Kasumi-1 (cell line): Measurements from ENCODE around the gene AMACR.

Experiments used
- DNase-seq, 2 experiments: peaks; one replicate each; lab custom pipeline; 2025; lab: John Stamatoyannopoulos, UW

The AMACR gene

DNA sequence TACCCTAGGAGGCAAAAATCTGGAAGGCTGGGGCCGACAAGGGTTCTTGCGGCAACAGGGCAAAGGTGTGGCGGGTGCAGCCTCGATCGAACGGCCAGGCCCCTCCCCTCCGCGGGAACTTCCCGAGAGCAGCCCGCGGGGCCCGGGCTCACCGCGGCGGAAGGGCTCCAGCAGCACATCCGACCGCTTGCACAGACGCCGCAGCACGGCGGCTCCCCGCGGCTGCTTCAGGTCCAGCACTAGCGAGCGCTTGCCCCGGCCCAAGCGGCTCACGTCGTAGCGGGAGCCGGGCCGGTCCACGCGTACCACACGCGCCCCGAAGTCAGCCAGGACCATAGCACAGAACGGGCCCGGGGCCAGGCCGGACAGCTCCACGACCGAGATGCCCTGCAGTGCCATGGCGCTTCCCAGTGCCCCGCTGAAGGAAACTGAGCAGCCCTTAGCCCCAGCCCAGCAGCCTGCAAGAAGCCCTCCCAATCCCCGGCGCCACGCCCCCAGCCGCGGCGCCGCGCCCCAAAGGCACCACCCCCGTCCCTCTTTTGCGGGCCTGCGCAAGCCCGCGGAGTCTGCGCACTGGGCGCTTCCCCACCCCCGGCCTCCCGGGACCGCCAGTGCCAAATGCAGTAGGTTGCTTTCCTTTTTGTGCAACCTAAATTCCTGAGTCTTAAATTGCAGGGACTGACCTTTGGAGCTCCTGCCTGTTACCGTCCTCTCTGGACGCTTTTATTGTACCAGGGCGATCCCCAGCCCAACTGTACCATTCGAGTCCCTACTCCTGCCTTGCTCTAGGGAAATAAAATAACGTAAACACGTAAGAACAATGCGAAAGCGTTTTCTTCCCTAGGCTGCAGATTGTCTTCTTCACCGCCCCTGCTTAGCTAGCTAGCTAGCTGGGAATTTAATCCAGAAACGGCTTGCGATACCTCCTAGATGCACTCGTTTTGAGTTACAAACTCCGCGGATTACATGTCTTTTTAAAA lies at the start of gene AMACR:
TSS of gene AMACR (minus strand) at position 430 of the 980 bp plus-strand sequence. CDS start at position 399, 31 bp downstream.
- DNase-seq: peak; percentile 88 to 89

DNA sequence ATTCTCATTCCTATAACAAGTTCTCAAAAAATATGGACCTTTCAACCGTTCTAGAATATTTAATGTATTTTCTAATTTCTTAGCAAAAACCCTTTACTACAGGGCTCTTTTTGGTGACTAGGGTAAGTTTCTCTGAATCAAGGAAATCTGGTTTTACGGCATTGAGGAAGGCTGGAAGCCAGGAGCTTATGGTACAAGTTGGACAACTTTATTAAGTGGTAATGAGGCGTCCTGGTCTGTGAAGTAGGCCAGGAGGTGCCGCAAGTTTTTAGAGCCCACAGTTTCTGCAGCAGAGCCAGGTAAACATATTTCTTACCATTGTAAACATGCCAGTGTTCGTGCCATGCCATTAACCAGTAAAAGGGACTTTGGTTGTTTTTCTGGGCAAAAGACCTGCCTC lies 49.7 kb upstream of the AMACR start:
- no peak for DNase-seq

DNA sequence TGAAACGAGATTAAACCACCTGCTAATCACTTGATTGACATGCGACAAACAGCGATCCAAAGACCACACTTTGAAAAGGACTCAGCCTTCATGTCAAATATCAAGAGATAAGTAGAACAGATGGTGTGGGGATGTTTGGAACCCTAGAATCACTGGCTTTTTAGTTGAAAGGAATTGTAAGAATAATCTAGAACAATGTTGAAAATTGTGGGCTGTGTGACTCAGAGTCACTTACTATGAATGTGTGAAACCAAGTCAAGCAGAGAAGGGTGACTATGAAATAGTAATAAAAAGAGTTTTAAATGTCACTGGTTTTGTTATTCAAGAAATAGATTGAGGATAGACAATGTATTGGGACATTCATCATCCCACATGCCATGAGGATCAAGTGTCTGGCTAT lies 49.3 kb upstream of the AMACR start:
- DNase-seq: no peak

DNA sequence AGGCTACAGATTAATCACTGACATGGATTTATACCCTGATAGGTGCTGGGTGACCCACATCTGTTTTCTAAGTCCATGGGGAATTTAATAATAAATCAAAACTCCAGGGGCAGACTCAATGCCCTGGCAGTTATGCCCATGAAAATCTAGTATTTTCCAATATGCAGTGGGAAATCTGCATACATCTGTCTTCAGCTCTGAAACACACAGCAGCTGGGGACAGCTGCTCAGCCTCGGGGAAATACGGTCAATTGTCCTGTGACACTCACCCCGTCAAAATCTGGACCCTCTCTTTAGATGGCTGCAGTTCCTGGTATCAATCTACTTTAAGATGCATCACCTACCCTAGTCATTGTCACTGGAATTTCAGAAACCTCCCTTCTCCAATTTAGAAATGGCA lies 47.8 kb upstream of the AMACR start:
- DNase-seq: no peak

DNA sequence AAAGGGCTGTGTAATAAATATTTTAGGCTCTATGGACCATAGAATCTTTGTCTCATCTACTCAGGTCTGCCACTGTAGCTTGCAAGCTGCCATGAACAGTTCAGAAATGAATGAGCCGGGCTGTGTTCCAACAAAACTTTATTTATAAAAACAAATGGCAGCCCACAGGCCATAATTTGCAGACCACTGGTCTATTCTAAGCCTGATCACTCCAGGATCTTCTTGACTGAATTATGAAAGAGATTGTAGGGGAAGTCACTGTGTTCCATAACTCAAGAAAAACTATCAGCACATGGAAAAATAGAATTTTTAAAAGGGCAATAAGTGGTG lies 46.5 kb upstream of the AMACR start:
- no peak for DNase-seq

DNA sequence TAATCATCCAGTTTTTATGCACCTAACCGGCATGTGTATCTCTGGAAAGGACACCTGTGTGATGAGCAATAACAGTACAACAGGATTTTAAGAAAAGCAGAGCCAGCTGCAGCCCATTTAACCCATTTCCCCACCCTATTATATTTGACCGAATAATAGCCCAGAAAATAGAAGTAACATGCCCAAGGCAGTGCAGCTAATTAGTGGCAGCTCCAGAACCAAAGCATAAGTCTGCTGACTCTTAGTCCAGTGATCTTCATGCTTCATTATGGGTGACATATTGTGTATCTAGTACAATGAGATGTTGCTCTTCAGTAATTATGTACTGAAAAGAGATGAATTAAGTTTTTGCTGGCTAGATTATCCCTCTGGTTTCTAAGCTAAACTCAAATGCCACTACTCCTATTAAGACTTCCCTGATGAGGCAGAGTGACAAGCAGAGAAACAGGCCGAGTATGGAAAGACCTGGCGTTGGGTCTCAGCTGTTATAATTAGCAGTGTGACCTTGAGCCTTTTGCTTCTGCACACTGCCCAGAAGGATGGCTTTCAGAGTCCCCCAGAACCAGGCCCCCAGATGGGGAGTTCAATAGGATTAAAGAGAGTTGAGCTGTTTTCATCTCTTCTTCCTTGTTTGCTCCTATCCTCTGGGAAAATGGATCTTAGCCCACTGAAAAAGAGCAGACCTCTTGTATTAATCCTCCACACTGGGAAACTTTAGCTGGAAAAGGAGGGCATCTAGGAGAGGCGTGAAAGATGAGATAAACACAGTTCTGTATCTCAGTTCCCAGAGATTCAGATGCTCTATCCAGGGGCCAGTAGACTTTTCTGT lies 45.9 kb upstream of the AMACR start:
- no peak for DNase-seq

DNA sequence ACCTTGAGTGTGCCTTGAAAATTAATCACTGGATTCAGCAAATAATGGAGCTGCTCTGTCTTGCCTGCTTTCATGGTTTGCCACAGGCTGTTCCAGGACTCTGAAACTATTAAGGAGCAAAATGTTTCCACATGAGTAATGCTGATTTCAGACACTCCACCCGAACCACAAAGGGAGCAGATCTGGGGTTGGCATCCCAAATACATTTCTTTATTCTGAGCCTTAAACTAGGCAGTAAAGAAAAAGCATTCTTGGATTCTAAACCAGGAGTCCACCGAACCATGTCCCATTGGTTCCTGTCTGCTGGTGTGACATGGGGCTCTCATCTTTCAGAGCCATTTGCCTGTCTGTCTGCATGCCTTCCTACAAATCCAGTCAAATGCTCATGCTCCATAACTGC lies 45.3 kb upstream of the AMACR start:
- DNase-seq: no peak

DNA sequence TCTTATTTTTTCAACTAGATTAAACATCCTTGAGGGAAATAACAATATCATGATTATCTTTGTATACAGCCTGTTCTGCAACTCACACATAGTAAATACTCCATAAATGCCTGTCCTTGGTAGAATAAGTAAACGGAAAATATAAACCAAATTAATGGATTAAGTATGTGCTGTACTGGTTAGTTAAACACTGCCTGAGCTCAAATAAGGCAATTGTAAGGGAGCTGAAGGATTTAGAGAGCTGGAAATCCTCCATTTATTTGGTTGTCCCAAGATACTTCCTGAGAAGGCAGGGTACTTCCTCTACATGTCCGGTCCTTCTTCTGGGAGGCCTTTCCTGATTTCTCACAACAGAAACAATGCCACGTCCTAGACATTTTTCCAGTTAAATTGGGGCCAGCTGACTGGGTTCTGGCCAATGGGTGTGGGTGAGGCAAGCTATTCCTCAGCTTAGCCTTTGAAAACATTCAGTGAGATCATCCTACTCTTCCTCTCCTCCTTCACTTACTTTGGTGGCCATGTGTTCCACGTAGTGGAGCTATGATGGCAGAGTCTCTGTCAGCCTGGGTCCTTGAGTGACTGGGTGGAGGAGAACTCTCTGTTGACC lies 43.6 kb upstream of the AMACR start:
- no peak for DNase-seq

DNA sequence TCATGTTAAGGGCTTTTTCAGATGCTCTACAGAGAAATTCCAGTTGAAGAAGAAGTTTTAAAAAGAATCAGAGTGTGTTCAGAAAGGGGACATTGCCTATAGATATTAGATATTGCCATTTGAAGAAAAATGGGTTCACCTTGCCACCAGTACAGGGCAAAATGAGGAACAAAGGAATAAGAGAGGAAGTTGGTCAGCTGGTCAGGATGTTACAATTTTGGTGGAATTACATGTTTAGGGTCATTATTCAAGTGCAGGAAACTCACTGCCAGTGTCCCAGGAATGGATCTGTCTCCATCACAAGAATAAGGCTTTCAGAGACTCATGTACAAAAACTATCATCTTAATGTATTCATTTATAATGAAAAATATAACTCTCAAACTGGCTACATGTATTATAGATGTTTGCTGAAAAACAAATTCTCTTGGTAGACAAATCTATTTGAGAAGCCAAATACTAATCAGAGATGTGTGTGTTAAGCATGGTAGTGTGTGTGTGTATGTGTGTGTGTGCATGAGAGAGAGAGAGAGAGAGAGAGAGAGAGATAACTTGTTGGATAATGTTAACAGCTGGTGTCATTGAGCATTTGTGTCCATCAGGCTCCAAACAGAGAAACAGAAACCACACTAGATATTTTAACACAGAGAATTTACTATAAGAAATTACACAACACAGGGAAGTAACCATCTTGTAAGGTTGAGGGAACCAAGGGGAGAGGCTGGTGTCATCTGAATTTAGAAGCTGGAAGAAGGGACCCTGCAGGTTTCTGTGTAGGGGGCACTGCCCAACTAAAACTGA lies 40.1 kb upstream of the AMACR start:
- DNase-seq: peak; percentile 6 to 17

DNA sequence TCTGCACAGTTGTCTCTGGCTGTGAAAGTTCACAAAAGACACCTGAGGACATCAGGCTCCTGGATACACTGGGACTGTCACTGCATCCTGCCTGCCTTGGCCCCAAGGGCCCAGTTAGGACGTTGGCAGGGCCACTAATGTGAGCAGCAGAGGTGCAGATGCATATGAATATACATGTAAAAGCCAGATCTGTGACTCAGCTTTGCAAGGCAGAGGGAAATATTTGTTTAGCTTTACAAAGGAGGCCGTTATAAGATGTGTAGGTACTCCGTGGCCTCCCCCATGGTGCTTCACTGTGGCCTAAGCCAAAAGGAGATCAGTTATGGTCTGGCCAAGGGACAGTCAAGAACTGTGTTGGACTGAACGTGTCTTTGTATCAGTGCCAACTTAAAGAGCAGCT lies 39.3 kb upstream of the AMACR start:
- no peak for DNase-seq

DNA sequence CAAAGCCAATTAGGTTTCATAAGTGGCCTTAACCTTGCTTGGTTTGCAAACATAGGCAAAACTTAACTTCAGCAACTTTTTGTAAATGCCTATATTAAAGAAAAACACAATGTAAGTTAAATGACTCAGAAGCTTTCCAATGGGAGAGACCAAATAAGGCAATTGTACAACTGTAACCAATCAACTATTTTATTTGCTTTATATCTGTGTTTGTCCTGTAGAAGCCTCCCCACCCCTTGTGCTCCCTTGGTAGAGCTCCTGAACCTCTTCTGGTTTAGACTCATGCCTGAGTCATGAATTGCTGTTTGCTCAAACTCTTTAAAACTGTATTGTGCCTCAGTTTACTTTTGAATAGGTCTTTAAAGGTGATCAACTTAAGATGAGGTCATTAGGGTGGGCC lies 38.1 kb upstream of the AMACR start:
- no peak for DNase-seq

DNA sequence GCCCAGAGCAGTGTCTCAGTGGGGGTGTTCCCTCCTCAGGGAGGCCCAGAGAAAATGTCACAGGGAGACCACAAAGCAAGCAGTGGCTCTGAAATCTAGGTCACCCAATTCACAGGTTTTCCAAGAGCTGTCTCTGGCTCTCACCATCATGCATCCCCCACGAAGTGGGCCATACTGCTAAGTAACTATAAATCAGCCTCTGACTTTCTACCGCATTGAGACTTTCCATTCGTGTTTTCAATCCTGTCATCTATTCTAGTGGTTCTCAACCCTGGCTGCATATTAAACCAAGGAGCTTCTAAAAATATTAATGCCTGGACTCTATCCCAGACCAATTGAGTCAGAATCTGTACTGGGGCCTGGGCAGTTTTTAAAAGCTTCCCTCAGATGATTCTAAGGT lies 37.2 kb upstream of the AMACR start:
- DNase-seq: no peak

DNA sequence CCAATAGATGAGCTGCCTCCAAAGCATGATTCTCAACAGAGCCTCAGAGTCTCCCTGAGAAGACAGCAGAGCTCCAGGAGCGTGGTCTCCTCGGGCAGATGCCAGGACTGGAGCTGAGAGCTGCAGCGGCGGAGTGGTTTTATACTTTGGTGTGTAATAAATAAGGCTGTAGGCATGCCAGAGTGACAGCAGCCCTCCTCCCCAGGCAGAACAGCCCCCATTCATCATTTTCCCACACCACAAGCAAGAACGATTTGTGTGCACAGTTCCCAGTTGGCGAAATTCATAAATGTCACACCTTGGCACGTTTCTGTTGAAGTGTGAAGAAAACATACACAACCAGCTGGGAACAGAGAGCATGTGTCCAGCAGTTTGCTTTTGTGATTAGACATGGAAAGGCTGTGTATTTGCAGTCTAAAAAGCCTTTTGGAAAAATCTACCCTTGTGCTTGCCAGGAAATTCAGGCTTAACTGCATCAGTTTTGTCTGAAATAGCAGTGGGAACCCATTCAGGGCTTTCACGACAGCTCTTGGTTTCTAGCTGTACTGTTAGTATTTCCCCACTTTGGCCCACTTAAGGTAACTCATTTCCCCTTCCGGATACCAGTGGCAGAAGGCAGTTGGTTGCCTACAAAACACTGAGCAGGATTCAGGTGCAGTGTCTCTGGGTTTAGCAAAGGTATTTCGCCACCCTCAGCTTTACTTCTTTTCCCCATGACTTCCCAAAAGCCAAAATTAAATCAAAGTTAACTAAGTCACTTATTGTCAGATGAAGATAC lies 35.4 kb upstream of the AMACR start, which contains the start of gene C1QTNF3:
TSS of gene C1QTNF3 (minus strand) at position 115 of the 778 bp plus-strand sequence. CDS start at position 27, 88 bp downstream.
- DNase-seq: no peak

DNA sequence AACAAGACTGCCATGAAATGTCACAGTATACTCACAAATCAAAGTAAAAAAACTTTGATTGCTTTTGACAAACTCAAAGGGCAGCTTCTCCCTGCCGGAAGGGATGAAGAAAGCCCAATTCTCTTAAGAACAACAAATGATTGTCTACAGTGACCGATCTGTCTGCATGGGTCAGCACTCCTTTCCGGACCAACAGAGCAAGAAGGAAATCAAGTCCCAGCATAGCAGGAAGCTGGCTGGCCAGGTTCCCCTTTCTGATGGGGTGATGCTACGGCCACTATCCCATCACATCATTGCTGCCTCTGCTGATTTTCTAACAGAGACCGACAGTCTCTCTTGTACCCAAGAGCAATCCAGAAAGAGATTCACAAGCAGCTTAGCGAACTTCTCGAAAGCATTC lies 34.5 kb upstream of the AMACR start:
- DNase-seq: no peak

DNA sequence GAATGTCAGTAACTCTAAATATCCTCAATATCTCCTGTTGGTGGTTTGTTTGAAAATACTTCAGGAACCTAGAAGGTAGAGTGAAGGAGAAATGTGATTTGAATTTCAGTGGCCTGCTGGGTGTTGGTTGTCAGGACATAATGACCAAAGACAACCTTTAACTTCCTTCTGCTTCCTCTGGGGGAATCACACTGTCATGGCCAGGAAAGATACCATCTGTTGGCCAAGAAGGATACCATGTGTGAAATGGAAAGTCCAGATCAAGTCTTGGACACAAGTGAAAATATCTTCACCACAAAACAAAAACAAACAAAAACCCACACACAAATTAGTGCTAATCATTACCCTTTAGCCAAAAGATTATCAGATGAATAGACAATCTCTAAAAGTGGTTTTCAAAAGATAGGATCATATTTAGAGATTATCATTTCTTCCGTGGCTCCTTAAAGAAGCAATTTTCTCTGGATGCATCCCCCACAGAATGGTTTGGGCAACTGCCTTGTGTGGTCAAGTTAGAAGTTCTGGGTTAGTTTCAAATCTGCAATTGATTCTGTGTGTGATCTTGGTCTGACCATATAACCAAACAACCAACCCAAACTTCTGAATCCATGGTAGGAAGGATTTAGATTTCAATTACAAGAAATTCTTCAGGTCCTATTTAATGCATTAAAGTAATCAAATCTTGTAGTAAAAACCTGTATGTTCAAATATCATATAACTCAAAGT lies 33.6 kb upstream of the AMACR start:
- DNase-seq: no peak

DNA sequence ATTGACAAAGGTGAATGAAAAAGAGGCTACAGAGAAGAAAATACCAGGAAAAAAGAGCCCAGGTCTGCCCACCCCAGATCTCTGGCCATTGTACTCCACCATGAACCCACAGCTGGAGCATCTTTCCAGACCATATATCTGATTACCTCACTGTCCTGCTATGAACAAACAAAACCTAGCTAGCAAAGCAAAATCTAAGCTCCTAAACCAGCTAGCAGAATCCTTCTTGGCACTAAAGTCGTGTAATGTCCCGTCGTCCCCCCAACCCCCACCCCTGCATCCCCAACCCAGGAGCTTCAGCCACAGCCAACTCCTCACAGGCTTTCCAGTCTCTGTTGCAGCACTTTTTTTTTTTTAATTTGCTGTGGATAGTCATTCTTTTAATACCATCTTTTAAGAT lies 32.6 kb upstream of the AMACR start:
- no peak for DNase-seq

DNA sequence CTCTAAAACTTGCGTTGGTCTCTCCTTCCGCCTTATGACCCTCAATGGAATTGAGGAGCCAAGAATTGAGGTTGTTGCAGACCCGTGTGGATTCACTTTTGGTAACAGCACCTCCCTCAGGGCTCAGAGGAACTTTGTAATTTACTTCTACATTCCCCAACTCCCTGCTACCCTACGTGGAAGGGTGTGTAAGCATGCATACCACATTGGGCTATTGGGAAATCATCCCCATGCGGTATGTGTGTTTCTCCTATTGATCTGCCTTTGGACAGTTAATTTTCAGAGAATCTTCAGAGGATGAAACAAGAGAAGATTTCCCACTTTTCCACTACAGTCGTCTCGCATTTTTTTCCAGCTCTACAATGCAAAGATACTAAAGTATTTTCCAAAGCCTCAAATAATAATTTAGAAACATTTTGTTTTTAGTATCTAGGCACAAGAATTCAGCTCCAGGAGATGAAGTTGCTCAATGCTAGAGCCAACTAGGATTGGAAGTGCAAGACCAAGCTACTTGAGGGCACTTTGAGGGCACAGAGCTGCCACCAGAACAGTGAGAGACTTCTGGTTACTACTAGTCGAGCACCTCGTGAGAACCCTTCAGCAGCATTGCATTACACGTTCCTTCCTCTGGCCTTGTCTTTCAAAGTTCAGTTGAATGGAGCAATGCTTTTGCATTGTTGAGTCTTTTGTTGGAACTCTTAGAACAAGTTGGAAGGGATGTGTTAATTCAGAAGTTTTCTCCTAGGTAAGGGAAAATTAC lies 31.7 kb upstream of the AMACR start:
- DNase-seq: no peak

DNA sequence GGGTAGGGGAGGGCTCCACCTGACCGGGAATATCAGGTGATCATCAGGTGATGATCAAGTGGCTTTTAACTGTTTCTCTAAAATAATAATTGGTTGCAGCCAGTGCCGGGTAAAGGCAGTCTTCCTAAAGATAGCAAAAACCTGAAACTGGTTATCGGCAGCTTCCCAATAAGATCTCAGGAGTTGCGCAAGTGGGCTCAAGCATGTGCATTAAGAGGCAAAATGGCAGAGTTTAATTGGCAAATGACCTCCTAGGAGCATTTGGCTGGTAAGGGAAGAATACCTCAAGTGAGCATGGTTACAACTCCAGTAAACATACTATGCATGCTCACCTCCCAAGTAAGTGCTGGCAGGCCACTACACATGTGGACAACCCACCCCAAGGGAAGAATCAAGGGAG lies 31.0 kb upstream of the AMACR start:
- no peak for DNase-seq

DNA sequence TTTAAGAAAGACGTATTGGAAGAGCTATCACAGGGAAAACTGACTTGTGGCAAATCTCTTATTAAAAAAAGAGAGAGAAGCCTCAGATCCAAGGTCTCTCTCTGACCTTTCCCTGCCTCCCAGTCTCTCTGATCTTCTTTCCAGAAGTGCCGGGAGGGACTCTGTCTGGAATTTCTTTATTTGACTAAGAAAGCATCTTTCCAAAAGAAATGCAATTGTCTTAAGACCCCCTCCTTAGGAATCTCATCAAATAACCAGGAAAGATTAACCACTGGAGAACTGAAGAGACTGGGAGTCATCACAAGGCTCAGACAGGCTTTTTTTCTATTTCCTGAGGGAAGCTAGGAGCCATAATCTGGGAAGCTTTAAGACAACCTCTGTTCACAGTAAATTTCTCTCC lies 30.5 kb upstream of the AMACR start:
- DNase-seq: no peak

DNA sequence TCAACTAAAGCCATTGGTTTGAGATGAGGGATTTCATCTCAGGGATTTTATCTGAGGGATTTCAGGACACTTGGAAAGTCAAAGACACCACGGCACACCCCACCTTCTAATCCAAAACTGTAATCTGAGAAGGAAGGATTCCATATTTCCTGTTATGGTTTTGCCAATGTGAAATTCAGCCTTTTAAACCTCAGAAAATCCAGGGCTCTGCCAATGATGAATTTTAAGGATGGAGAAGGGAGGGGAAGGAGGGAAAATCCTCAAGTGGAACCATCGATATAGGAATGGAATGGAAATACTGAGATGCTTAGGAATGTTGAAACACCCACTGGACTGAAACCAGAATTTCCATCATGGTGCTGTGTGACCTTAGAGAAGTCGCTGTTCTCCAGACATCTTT lies 29.9 kb upstream of the AMACR start:
- DNase-seq: no peak
